SKM-1 treated with dmso at 0.1 percent for 144 hours (cell line): ENCODE data around the gene CASP9.
"Not testable (repeated sequence)": the region's sequence is repeated elsewhere in the genome, so short reads cannot be mapped to it uniquely, and the experiment has no call there.

Experiments
- DNase-seq: peaks from one replicate; lab custom pipeline; 2025; ENCODE audit not compliant: unreplicated experiment; lab: John Stamatoyannopoulos, UW

Gene CASP9

DNA sequence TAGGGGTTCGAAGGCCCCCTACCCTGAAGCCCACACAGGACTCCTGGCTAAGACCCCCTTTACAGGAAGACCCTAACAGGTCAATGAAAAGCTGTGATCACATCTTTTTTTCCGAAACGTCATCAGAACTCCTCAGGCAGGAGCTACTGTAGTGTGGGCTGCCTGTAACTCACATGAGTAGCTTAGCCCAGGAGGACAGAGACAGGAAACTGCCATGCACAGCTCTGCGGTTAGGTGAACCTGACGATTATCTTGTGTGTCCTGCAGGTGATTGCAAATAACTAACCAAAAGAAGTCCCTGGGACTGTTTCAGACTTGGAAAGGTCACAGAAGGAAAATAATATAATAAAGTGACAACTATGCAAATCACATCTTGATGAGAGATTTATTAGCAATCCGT is 52.3 kb downstream of the CASP9 start:
- not testable (repeated sequence) for DNase-seq

DNA sequence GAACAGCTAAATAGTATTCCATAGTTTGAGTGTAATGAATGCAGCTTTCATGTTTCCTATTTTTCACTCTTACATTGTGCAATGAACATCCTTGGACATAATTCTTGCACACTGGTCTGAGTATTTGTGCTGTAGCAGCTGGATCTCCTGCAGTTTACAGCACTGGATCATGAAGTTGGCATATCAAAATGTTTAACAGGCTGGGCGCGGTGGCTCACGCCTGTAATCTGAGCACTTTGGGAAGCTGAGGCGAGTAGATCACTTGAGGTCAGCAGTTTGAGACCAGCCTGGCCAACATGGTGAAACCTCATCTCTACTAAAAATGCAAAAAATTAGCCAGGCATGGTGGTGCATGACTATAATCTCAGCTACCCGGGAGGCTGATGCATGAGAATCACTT is 52.9 kb downstream of the CASP9 start:
- DNase-seq, result not testable (repeated sequence)

DNA sequence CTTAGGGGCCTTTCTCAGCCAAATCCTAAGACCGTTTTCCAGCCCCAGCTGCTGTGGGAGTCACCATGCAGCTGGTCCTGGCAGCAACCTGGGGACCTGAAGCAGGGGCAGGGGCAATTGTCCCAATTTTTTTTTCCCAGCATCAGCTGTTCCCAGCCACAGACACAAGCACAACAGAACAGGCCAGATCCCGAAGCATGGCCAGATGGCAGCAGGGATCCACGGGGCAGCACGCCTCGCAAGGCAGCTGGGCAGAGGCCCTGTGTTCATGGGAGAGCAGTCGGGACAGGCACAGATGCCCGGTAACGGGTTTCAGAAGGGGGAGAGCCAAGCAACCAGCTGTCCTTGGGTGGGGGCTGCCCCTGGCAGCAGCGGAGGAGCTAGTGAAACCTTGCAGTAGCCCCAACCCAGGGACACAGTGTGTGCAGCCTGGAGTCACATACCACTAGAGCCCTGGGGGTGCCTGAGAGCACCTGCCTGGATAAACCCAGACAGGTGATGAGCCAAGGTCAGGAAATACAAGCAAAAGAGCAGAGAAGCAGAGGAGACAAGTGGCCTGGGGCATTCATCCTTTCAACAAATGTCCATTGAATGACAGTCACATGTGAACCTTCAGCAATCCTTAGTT is 54.1 kb downstream of the CASP9 start:
- DNase-seq, result not testable (repeated sequence)

DNA sequence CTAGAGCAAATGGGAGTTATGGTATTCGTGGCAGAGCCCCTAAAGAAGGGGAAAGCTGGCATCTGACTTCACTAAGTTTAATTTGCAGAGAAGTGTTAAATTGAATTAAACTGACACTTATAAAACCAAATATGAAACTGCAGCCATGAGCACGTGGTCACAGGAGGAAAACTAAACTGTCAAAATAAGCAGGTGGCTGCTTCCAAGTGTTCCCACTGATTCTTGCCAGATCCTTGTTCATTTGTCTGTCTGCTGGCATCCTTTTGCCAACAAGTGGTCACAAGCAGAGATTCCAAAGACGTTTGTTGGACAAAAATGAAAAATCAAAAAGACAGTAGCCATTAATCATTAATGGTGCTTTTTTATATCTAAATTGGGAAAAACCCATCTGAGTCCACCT is 54.7 kb downstream of the CASP9 start:
- DNase-seq, result no peak

GRCh38 chr1:15468145-15468544 is 55.9 kb downstream of the CASP9 start:
- no peak for DNase-seq

DNA sequence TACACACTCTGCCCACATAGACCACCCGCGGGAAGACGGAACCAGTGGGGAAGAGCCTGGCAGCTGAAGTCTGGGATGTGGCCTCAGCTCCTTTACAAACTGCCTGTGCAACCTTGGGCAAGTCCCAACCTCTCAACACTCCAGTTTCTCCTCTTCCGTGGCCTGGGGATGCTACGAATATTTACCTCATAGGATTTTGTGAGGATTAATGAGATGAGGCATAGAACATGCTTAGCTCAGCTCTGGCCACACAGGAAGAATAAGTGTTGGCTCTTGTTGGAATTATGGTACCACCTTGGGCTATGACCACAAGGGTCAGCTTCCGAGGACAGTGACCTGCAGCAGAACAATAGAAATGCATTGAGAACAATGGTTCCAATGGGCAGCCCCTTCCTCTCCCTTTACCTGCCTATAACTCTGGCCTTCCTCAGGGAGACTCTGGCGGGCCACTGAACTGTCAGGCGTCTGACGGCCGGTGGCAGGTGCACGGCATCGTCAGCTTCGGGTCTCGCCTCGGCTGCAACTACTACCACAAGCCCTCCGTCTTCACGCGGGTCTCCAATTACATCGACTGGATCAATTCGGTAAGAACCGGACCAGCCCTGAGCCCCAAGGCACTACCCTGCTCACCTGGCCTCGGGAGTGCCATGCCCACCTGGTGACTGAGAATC is 56.9 kb downstream of the CASP9 start:
- DNase-seq, result not testable (repeated sequence)

DNA sequence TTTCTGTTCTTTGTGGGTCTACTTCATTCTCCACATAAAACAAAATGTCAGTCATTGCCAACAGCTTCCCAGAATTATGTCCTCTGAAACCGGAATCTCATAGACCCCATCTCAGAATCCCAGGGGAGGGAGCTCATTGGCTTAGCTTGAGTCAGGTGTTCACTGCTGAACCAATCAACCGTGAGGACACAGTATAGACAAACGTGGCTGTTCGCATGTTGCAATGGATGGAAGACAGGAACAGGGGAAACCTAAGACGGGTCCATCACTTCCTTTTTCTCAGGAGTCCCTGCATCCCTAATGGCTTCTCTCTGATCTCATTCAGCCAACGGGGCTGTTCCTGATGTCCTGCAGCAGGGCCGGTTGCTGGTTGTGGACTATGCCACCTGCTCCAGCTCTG is 58.3 kb downstream of the CASP9 start:
- DNase-seq, result no peak

- DNase-seq, result not testable (repeated sequence)
Measured at GRCh38 chr1:15463926-15464322, 60.1 kb downstream of the CASP9 start.

DNA sequence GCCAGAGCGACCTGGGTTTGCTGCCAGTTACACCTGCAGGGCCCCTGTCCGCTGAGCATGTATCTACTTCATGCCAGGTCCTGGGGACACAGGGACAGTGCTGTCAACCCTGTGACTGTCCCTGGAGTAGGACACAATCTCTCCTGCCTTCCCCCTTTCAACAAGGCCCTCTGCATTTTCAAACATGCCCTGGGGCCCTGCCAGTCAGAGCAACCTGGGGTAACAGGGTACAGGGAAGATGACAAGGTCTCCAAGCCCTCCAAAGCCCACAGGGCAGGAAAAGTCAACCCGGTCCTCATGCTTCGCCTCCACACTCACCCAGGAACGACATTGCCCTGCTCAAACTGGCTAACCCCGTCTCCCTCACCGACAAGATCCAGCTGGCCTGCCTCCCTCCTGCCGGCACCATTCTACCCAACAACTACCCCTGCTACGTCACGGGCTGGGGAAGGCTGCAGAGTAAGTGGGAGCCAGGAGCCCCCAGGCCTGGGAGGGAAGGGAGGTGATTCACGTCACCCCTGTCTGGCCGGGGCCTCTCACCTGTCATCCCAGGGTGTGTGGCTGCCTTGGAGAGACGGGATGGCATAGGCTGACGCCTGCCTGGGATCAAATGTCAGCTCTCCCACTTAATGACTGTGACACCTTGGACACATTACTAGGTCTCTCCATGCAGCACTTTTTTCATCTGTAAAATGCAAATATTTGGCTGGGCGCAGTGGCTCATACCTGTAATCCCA is 60.8 kb downstream of the CASP9 start:
- DNase-seq, result not testable (repeated sequence)

GRCh38 chr1:15460708-15461095 is 63.3 kb downstream of the CASP9 start:
- DNase-seq, result no peak

- DNase-seq, result no peak
Measured at GRCh38 chr1:15459771-15460707, 64.0 kb downstream of the CASP9 start.

DNA sequence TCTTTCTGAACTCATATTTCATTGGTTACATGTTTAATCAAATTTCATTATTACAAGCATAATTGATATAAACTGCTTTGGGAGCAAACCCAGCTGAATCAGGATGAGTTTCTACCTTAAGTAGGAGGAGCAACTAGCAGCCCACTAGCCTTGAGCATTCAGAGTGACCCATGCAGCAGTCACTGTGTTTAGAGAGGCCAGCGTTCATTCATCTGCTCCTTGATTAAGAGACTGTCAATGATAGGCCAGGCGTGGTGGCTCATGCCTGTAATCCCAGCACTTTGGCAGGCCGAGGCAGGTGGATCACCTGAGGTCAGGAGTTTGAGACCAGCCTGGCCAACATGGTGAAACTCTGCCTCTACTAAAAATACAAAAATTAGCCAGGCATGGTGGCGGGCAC is 65.6 kb downstream of the CASP9 start:
- DNase-seq, result not testable (repeated sequence)

DNA sequence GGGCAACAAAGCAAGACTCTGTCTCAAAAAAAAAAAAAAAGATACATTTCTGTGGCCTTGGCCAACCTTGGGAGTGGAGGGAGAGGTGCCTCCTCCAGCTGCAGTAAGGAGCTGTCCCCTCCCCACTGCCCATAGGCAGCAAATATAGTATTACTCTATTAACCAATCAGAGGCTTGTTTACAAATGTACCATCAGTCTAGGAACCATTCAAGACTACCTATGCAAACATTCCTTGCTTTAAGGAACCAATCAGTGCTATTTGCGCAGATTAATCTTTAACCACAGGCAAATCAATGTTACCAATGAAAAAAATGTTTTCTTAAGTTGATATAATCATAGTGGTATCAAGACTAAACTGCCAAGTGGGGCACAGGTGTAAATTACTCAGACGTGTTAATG is 66.4 kb downstream of the CASP9 start:
- DNase-seq, result no peak

GRCh38 chr1:15456313-15456954 is 67.6 kb downstream of the CASP9 start, which contains the start of gene CELA2A:
Gene CELA2A, plus strand, starts transcription at chr1:15456732. Its CDS starts 22 bp downstream, at chr1:15456754.
- DNase-seq, result no peak

DNA sequence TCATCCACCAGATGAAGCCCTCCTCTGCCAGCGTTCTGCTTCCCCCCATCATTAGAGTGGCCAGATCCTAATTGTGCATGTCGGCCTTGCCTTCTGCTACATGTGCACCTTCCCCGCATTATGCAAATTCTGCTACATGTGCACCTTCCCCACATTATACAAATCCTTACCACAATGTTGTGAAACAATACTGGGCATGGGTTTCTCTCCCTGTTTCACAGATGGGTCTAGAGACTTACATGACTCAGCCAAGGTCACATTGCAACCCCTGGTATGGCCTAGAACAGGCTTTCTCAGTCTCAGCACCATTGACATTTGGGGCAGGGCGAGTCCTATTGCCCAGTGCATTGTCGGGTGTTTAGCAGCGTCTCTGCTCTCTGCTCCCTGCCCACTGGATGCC is 68.5 kb downstream of the CASP9 start:
- peak; percentile 21 for DNase-seq

DNA sequence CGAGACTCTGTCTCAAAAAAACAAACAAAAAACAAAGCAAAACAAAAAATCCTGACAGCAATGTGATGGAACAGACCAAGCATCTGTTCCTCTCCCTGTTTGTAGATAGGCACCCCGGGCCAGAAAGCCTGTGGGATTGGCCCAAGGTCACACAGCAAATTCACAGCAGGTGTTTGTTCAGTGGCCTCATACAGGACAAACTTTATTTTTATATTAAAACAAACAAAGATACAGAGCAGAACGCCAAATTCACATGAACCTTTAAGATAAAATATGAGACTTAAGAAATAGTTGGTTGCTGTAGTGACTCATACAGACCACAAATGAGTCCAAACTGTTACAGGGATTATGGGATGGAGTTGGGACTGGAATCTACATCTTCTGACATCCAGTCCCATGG is 69.8 kb downstream of the CASP9 start:
- DNase-seq, result no peak

DNA sequence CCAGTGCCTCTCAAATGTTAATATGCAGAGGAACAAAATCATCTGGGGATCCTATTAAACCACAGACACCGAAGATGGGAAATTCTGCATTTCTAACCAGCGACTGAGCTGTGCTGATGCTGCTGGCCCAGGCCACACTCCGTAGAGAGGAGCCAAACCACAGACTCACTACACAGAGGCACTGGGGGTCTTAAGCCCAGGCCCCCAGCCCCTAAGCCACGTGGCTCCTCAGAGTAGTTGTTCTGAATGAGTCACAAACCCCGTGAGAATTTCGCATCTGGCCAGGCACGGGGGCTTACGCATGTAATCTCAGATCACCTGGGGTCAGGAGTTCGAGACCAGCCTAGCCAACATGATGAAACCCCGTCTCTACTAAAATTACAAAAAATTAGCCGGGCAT is 70.3 kb downstream of the CASP9 start:
- DNase-seq, result no peak

GRCh38 chr1:15452866-15453571 is 71.0 kb downstream of the CASP9 start:
- DNase-seq, result no peak

- no peak for DNase-seq
Measured at GRCh38 chr1:15452216-15452615, 71.8 kb downstream of the CASP9 start.
